ENCODE measurements around the gene DUSP22.
"Not testable (repeated sequence)": the region's sequence is repeated elsewhere in the genome, so short reads cannot be mapped to it uniquely, and the experiment has no call there.

Gene DUSP22

DNA sequence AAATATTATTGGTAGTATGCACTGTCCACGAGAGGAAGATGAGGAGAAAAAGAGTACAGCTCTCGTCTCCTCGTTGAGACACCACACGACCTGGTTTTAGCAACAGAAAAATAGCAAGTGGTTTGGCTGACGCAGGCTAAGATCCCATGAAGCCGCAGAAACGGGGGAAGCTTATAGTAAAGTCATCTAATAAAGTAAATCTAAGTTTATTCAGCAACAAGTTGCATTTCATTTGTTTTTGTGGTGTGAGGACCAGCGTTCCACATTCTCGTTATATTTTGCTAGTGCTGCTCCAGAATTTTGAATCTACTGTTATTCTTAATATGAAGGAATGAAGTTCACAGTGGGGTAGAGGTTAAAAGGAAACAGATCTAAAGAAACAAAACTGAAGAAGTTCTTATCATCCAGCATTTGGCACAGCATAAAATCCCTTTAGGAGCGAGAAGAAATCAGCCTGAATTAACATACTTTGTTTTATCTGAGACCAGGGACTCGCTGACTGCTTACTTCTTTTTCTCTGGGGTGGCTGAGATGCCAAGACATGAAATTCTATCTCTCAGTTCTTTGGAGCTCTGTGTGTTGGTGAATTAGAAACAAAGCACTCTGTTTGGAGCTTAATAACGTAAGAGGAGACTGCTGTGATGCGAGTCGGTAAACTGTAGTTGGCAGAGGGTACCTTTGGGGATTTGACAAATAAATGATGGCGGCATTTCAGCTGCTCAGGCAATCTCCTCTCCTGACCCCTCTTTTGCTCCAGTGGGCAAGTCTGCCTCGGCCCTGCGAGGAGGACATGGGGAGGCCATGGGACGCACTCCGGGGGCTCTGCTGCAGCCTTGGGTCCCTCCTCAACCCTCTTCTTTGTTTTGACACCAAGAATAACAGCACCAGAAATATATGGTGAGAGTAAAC is 74.4 kb downstream of the DUSP22 start:
- no peak for DNase-seq

DNA sequence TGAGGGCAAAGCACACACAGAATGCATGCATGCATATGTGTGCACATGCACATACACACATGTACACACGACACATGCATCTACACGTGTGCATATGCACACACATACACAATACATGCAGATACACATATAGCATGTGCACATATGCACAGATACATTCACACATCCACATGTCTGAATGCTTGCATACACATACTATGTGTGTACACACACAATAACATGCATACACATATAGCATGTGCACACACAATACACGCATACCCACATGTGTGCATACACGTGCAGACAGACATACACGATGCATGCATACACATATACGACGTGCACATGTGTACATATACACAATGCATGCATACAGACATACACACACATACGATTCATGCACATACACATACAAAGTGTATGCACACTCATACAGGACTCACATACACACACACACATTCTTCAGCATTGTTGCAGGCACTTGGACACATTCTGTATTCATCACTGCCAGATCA is 75.1 kb downstream of the DUSP22 start:
- no peak for DNase-seq

DNA sequence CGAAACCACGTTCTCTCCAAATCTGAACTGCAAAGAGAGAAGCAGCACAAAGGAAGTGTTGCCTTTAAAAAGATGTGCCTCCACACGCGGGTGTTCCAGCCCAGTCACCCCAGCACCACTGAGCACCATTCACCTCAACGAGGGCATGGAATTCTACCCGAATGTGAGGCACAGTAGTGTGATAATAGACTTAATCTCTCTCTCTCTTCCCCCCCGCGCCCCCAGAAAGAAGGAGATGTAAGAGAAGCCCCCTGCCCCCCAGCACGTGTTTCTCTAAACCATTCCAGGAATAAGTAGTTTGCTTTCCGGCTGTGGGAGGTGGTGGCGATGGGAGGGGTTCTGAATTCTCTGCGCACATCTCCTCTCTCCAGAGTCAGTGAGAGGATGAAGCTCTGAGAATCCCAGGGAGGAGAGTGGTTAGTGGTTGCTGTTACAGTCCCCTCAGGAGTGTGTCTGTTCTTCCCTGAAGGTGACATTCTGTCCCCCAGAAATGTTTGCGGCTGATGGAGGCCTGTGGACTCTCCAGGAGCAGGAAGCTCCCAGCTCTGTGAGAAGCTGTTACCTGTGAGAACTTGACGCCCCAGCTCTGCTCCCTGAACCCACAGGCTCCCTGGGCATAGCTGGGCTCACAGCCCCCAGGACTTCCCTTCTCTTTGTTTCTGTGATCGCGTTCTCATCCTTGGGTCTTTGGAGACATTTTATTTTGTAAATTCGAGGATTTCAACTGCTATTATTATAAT is 75.8 kb downstream of the DUSP22 start:
- DNase-seq: no peak

DNA sequence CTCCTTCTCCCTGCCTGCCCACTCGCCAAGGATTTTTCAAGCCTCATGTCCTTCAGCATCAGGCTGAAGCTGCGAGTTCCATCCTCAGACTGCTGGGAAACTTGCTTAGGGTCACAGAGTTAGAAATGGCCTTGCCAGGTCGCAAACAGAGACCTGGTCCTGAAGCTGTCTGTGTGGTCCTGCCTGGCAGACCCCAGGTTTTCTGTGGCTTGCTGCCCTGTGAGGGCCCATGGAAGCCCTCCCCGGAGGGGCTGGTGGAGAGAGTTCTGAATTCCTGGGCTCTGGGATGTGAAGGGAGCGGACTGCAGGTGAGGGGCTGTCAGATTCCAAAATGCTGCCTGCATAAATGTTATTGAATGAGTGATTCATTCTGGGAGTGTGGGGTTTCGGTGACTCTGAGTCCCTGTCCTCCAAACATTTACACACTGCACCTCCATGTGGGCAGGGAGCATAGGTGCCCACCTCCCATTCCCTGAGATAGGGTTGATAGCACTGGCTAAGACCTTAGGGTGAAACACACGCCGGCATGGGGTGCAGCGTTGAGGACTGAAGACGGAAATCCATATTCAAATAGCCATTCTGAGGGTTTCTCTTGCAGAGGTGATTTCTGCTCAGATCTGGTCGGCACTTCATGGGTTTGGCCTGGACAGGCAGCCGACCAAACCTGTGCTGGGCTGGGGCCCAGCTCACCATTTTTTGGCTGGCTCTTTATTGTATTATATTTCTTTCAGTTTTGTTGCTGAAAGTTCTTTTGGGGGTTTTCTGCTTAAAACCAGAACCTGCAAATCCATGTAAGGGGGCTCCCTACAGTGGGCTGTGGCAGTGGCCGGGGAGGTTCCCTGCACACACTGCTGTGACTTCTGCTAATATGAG is 77.5 kb downstream of the DUSP22 start:
- DNase-seq: no peak

DNA sequence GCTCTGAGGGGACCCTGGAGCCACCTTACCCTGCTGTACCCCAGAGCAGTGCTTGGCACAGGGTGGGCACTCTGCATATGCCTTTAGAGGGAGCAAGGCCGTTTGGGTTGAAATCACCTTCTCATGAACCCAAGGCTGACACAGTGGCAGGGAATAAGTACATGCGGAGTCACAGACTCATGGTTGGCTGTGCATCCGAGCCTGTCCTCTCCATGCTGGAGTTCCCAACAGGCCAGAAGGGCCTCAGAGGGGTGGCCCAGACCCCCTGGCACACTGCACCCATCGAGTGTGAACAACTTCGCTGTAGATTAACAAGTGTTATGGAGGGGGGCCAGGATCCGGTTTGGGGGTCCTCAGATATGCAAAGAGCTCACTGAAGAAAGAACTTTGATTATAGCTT is 78.3 kb downstream of the DUSP22 start:
- DNase-seq: no peak

DNA sequence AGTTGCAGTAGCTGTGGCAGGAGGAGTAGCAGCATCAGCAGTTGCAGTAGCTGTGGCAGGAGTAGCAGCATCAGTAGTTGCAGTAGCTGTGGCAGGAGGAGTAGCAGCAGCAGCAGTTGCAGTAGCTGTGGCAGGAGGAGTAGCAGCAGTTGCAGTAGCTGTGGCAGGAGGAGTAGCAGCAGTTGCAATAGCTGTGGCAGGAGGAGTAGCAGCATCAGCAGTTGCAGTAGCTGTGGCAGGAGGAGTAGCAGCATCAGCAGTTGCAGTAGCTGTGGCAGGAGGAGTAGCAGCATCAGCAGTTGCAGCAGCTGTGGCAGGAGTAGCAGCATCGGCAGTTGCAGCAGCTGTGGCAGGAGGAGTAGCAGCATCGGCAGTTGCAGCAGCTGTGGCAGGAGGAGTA is 79.6 kb downstream of the DUSP22 start:
- DNase-seq: not testable (repeated sequence)

DNA sequence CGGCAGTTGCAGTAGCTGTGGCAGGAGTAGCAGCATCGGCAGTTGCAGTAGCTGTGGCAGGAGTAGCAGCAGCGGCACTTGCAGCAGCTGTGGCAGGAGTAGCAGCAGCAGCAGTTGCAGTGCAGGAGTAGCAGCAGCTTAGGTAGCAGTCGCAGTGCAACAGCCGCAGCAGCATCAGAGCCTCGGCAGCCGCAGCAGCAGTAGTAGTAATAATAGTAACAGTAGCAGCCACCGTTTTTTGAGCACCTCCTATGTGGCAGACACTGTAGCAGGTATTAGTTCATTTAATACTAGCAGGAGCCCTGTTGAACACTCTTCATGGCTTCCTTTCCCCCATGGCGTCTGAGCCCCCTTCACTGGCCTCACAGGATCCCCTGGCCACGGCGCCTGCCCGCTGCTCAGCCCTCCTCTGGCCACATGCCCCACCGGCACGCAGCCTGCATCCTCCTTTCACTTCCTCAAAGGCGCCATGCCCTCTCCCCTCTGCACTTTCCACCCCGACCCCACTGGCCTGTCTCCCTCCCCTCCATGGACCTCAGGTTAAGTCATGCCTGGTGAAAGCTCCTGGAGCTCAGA is 80.1 kb downstream of the DUSP22 start:
- DNase-seq: no peak

DNA sequence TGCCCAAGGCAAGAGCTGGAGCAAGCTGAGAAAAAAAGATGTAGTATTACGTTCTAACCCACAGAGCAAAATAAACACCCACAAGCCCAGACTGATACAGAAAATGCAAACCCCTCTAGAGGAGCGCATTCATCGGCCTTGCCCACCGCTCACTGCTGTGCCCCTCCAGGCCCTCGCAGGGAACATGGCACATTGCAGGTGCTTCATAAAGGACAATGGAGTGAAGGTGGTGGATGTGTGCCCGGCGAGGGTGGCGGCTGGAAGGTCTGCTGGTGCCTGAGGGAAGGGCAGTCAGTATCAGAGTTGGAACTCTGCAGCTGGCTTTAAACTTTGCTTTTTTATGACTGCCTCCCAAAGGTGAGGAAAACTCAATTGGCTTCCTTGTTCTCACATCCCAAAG is 80.7 kb downstream of the DUSP22 start:
- DNase-seq: no peak

DNA sequence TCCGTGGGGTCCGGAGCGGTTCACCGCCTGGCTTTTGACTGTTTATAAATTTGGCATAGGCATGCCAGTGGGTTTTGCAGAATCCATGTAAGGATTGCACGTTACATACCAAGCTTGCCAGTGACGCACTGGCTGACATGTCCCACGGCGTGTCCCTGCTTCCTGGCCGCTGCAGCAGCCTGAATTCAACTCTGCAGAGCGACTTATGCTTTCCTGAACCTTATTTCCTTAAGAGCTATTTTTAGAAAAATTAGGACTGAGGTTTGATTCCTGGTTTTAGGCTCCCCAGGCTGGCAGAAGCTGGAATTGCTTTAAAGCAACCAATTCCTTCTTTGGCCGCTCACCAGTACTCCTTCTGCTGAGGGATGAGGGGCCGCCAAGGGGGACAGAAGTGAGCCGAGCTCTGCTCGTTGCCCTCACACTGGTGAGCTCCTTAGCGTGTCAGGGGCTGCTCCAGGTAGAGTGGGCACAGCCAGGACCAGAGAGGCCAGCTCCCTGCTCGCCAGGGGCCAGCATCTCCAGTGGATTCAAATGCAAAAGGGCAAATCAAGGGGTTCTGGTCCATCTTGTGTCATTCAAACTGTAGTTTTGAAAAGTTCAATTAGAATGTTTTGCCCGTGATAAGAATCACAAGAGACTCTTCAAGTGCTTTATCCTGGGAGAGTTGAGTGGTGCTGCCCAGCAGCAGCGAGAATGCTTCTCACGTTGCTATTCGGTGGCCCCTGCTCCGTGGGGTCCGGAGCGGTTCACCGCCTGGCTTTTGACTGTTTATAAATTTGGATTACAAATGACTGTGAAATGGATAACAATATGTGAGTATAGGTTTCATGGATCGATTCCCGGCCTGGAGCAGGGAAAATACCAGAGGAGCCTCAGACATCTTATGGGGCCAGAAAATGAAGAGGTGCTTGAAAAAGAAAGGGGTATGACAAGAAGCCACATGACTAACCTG is 81.8 kb downstream of the DUSP22 start:
- no peak for DNase-seq

DNA sequence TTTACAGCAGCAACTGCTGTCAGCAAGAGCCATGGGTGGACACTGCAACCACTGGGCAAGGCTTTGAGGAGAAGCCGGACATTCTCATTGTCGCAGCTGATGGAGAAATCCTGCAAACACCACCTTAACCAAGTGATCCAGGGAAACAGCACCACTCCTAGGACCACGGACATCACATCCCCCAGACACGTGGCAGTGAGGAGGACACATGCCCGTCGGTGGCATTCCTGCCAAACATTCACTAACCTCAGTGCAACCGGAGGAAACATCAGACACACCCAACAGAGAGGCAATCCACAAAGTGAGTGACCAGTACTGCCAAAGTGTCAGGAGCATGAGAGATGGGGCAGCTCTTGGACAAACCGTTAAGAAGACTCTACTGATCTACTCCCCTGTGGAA is 82.7 kb downstream of the DUSP22 start:
- DNase-seq: no peak

DNA sequence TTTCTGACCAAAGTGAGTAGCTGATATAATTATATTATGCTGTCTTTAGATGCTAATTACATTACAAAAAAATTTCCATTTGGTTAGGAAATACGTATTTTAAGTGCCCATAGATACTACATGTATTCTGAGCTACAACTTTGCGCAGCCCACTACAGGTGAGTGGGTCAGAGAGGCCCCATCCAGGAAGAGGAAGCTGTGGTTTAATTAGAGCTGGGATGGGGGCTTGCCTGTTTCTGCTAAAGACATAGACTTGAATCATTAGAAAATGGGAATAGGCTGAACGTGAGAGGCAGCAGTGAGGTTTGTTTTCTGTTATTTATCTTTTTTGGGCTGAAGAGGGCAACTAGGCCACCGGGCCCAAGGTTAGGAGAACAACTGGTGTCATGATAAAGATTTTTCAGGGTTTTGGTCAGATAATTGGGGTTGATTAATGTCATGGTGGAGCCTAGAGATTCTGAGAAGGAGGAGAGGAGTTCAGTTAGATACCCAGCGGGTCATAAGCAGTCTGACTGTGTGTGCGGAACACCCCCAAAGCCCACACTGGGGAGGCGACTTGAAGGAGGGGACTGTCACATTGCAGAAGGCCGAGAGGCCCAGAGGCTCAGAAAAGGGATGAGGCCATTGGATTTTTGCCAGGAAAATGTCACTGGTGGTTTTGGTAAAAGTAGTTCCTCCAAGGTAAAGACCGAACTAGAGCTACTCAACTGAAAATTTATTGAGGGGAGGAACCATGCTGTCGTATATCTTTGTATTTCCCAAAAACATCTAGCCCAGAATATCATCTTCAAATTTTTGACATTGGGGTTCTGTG is 84.7 kb downstream of the DUSP22 start:
- no peak for DNase-seq

DNA sequence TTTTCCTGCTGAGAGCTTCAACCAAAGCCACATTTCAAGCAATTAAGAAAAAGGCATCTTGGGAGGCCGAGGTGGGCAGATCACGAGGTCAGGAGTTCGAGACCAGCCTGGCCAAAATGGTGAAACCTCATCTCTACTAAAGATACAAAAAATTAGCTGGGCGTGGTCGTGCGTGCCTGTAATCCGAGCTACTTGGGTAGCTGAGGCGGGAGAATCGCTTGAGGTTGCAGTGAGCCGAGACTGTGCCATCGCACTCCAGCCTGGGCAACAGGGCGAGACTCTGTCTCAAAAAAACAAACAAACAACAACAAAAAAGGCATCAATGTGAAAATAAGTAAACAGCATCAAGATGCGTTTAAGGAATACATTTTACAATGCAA is 85.3 kb downstream of the DUSP22 start:
- not testable (repeated sequence) for DNase-seq

DNA sequence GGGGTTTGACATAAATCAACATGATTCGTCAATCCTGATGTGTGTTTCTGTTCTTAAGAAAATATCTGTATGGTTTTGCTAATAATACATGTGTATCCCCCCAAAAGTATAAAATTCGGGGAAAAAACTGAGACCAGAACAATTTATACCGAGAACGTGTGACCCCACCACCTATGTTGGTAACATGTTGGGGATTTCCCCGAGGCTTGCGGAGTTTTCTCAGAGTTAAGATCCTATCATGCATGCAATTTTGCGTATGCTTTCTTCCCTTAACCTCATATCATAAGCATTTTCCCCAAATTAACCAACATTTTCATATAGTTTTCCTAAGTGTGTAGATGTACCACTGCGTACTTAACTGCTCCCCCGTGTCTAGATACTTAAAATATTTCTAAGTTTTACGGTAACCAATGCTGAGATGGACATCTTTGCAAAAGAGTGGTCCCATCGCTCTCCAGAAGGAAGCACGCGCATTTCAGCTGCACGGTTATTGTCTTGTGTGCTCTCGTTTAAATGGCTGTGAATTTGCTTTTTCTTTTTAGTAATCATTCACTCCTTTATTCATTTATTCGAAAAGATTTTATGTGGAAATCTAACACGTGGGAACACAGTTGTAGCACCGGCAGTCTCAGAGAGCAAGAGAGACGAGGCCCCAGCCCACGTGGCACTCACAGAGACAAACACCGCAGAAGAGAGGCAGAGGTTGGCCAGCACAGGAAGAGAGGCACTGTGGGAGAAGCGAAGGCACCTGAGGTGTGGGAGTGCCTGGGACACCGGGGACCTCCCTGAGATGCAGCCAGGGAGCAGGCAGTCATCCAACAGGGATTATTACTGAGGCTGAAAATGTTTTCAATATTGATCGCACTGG is 86.0 kb downstream of the DUSP22 start:
- DNase-seq: no peak

DNA sequence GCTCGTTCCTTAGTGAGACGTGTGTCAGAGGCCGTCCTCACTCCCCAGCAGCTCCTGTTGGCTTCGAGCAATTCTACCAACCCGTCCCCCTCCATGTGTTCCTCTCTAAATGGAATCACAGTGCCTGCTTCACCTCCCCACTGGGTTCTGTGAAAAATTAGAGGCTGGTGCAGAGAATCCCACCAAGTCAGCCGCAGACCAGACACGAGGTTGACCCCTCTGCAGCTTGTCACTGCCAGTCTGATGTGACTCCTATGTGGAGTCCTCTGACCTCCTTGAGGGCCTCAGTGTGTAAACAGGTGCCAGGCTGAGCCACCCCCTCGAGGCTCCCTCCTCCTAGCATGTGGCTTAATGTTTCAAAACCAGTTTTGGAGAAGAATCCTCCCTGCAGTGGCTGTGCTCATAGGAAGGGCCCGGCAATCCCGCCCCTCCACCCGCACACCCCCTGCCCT is 86.7 kb downstream of the DUSP22 start:
- DNase-seq: no peak

DNA sequence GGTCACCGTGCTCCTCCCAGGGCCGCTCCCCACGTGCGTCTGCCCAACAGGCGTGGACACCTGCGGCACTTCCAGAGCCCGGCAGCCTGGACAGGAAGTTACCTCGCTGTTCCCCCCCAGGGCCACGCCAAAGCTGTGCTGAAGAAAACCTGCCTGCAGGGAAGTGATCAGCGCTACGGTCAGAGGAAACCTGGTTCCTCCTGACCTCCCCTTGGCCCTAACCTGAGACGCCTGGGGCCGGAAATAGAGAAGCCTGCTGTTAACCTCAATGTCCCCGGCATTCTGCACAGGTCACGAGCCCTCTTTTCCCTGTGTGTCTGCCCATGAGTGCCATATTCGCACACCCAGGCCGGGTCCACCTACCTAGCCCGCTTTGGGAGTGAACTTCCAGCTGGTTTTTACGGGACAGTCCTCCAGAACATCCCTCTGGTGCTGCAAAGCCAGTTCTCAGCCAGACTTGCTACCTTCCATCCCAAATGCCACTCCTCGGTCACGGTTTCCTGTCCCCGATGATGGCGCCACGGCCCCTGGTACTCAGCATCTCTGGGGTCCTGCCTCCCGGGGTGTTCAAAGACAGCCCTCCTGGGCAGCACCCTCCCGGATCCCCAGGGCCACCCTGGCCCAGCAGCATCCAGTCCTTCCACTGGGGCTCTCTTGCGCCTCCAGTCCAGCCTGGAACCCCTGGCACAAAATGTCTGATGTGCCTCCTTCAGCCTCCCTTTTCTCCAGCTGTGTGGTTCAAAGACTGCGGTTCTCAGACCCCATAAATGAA is 87.3 kb downstream of the DUSP22 start:
- no peak for DNase-seq

DNA sequence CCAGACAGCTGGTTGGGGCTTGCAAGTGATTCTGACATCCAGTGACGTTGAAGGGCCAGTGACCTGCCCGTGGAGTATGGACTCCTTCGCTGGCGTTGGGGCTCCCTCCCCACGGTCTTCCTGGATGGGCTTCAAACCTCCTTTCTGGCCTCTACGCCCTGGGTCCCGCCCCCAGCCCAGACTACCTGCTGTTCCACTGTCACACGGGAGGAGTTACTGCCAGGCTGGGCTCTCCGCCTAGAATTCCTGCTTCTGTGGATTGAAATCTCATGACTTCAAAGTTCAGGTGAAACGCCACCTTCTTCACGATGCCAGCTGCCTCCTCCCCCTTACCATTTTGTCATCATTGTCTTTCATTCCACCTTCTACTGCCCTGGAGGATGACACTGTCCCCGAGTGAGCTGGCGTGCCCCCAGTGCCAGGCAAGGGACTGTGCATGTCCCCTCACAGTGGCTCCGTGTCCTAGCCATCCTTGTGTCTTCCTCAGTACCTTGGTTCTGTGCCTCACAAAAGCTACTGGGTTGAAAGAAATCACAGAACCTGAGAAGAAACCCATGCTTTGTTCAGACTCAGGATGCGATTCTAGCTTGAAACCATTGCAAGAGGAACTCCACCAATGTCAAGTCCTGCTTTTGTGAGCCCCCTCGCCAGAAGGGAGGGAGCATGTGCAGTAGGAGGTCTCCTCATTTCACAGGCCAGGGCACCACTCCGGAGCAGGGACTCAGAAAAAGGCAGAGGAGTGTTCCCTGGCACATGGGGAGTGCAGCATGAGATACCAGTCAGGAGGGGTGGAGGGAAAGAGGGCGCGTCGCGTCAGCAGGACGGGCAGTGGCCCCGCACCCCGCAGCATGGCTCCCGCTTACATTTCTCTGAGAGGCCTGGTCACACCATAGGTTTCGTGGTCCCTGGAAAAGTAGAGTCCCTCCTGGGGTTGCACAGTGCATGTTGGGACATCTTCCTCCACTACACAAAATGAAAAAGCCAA is 88.2 kb downstream of the DUSP22 start:
- DNase-seq: no peak

DNA sequence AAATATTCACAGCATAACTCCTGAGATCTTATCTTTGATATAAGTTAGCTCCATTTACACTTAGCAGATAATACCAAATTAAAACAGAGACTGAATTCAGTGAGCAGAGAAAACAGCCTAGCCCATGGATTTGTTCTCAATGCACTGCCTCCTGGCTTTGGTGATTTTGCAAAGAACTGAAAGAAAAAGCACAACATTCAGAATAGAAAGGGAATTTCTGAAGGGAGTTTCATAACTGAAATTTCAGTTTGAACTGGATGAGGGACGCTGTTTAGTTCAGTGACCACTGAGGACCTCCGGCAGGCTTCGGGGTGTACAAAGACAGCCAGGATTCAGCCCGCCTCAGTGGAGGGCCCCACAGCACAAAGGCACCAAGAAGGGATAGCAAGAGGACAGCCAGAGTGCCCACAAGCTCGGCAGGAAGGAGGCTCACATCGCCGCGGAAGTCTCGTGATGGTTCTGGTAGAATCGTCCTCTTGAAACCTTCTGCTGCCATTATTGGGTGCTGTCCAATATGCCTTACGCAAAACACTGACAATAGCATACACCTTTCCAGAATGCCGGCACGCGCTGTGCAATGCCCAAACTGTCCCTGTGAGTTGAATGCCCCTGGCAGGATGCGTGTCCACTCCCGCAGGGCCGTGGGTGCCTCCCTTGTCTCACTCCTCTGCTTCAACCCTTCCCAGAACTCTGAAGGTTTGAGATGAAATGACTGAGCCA is 89.6 kb downstream of the DUSP22 start:
- DNase-seq: no peak
